ENCODE data around the gene SLF1. TPM values are rescaled to one million over a fixed set of nuclear protein-coding genes. Genes with fewer than 3 reads are reported as not detected.

SLF1 gene
- total RNA-seq, 1 donor from 2014 or later: 2.7 TPM

DNA sequence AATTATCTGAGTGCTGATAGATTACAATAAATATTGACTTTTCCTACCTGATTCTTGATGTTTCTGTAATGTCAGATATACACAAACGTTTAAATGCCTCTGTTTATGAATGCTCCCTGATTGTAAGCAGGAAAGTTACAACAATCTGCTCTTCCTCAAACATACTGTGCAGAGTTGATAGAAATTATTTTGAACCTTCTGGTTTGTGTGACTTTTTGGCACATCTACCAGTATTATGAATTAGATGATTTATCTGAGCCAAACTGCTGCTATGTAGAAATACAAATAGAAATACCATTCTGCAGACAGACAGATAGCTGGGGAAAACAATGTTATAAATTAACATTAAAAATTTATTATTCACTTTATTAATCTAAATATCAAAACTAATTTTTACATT is 113.0 kb downstream of the SLF1 start:
- Histone ChIP-seq H3K4me3 (ENCODE audit: low read depth, low read length) (no peak overlapping the region), H3K36me3 (ENCODE audit: control insufficient read depth, insufficient read depth, low read length) (no peaks in the 10 kb centered on the region), H3K27me3 (ENCODE audit: control insufficient read depth, insufficient read depth, low read length) (no peaks in the 10 kb centered on the region)
- DNase-seq (ENCODE audit: low read depth): no peak
- no peak for TF ChIP-seq CTCF (IDR thresholded peaks at IDR 0.05; ENCODE audit: insufficient read depth, low read length, poor library complexity, severe bottlenecking)

- DNase-seq (ENCODE audit: low read depth): no peak
- Histone ChIP-seq H3K4me3 (ENCODE audit: low read depth, low read length) (no peak overlapping the region), H3K36me3 (ENCODE audit: control insufficient read depth, insufficient read depth, low read length) (no peaks in the 10 kb centered on the region), H3K27me3 (ENCODE audit: control insufficient read depth, insufficient read depth, low read length) (no peaks in the 10 kb centered on the region)
- TF ChIP-seq CTCF (IDR thresholded peaks at IDR 0.05; ENCODE audit: insufficient read depth, low read length, poor library complexity, severe bottlenecking): no peak
These were observed 118.0 kb downstream of the SLF1 start for GRCh38 chr5:94736498-94736897.

- TF ChIP-seq CTCF (IDR thresholded peaks at IDR 0.05; ENCODE audit: insufficient read depth, low read length, poor library complexity, severe bottlenecking): no peak
- Histone ChIP-seq H3K27me3 (ENCODE audit: control insufficient read depth, insufficient read depth, low read length) (no peaks in the 10 kb centered on the region), H3K4me3 (ENCODE audit: low read depth, low read length) (no peak overlapping the region), H3K36me3 (ENCODE audit: control insufficient read depth, insufficient read depth, low read length) (no peaks in the 10 kb centered on the region)
- no peak for DNase-seq (ENCODE audit: low read depth)
These were observed 121.8 kb downstream of the SLF1 start for GRCh38 chr5:94740286-94740685.

- Histone ChIP-seq H3K36me3 (ENCODE audit: control insufficient read depth, insufficient read depth, low read length) (no peaks in the 10 kb centered on the region), H3K27me3 (ENCODE audit: control insufficient read depth, insufficient read depth, low read length) (no peaks in the 10 kb centered on the region), H3K4me3 (ENCODE audit: low read depth, low read length) (no peak overlapping the region)
- no peak for TF ChIP-seq CTCF (IDR thresholded peaks at IDR 0.05; ENCODE audit: insufficient read depth, low read length, poor library complexity, severe bottlenecking)
- DNase-seq (ENCODE audit: low read depth): no peak
These were observed 124.4 kb downstream of the SLF1 start for GRCh38 chr5:94742852-94743251.

DNA sequence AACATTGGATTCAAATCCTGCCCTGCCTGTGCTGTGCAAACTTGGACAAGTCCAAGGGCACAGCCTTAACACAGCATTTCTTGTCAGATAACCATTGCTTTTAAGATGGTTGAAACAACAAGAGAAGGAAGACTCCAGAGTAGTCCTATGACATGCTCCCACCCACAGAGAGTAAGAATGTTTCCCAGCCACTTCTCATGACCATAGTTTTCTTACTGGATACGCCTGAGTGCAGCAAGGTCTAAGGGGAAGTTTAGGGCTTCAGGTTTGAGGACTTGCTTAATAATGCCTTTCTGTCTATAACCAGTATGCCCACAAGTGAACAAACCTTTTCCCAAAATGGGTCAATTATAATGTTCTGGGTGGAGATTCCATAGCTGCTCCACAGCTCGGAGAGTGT is 126.4 kb downstream of the SLF1 start:
- no peak for DNase-seq (ENCODE audit: low read depth)
- H3K36me3 ChIP-seq (ENCODE audit: control insufficient read depth, insufficient read depth, low read length): no peaks in the 10 kb centered on the region
- H3K4me3 ChIP-seq (ENCODE audit: low read depth, low read length): no peak overlapping the region
- TF ChIP-seq CTCF (IDR thresholded peaks at IDR 0.05; ENCODE audit: insufficient read depth, low read length, poor library complexity, severe bottlenecking): no peak
- H3K27me3 ChIP-seq (ENCODE audit: control insufficient read depth, insufficient read depth, low read length): no peaks in the 10 kb centered on the region

Measured in kidney epithelial cell (primary cell).